Stimulated activated CD8-positive, alpha-beta memory T cell treated with anti-CD3 and anti-CD28 coated beads, Interleukin-12 subunit alpha, Interleukin-12 subunit beta, amount 100 ng/mL, for 4 hours (primary cell): ENCODE results near the gene GNL1.

ENCODE experiments used
- DNase-seq: peaks from one replicate; pipeline ENCODE4 v3.0.0-alpha.2; 2020; ENCODE audit warnings: low read depth

The GNL1 gene

DNA sequence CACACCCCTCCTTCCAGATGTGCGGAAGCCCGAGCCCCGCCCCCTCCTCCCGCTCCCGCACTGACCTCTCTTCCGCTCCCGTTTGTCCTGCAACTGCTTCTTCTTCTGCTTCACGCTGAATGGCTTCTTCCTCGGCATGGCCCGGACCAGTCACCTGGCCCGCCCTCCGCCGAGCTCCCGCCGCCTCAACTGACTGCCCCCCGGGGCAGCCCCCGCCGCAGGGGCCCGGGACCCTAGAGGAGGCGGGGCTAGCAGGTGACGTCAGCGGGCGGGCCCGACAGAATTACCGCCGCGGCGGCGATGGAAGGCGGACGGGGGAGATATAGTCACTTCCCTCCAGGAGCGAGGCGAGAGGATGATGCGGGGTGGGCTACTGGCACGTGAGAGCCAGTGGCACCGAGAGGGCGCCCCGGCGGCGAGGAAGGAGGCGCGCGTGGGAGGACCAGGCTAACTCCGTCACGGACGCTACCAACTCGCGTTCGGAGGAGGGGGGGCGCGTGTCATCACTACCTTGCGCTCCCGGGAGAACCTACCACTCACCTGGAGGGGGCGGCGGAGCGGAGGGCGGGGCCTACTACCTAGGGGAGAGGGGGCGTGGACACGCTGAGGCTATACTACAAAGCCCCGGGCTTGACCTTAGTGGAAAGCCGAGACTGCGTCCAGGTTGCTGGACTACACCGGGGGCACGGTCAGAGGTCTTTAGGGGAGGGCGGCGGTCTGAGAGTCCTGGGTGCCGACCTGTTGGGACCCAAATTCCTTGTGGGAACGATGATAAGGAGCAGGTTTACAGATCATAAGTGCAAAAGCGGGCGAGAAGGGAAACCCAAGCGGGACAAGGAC is at the start of gene GNL1:
Gene GNL1, minus strand, starts transcription at position 424 of the 840 bp plus-strand sequence. Its CDS starts 286 bp downstream, at position 138.
- DNase-seq, result peak; percentile 97

- no peak for DNase-seq
Measured at GRCh38 chr6:30603961-30604360, 47.7 kb upstream of the GNL1 start.

GRCh38 chr6:30601815-30602641 is 45.7 kb upstream of the GNL1 start:
- no peak for DNase-seq

- DNase-seq, result no peak
Measured at GRCh38 chr6:30601436-30601814, 45.1 kb upstream of the GNL1 start.

GRCh38 chr6:30600451-30600961 is 44.2 kb upstream of the GNL1 start:
- DNase-seq, result no peak

DNA sequence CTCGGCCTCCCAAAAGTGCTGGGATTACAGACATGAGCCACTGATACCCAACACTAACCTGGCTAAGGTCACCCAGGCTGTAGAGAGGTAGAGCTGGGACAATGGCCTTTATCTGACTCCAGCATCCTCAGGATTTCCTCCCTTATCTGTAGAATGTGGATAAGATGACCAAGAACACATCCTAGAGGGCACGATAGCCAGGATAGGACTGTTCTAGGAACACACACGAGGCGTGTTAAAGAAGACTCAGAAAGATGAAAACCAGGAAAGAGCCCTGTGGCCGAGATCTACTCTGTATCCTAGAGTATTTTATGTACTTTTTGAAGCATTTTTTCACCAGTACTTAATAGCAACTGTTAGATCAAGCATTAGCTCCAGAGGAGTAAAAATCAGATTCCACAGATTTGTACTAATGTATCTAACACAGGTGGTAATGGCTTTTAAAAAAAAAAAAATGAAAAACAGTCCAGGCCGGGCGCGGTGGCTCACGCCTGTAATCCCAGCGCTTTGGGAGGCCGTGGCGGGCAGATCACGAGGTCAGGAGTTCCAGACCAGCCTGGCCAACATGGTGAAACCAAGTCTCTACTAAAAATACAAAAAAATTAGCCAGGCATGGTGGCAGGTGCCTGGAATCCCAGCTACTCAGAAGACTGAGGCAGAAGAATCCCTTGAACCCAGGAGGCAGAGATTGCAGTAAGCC is 43.5 kb upstream of the GNL1 start:
- no peak for DNase-seq

DNA sequence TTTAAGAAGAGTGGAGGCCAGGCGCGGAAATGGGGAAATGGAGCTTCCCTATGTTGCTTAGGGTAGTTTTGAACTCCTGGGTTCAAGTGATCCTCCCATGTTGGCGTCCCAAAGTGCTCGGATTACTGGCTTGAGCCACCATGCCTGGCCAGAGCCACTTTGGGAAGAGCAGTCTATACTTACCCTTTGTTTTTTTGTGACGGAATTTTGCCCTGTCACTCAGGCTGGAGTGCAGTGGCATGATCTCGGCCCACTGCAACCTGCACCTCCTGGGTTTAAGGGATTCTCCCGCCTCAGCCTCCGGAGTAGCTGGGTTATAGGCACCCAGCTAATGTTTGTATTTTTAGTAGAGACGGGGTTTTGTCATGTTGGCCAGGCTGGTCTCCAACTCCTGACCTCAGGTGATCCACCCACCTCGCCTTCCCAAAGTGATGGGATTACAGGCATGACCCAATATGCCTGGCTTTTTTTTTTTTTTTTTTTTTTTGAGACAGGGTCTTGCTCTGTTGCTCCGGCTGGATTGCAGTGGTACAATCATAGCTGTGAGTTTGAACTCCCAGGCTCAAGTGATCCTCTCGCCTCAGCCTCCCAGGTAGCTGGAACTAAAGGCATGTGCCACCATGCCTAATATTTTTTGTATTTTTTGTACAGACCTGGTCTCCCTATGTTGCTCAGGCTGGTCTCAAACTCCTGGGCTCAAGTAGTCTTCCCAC is 42.8 kb upstream of the GNL1 start:
- no peak for DNase-seq

- peak; percentile 45 for DNase-seq
Measured at GRCh38 chr6:30597315-30598144, 41.2 kb upstream of the GNL1 start.

DNA sequence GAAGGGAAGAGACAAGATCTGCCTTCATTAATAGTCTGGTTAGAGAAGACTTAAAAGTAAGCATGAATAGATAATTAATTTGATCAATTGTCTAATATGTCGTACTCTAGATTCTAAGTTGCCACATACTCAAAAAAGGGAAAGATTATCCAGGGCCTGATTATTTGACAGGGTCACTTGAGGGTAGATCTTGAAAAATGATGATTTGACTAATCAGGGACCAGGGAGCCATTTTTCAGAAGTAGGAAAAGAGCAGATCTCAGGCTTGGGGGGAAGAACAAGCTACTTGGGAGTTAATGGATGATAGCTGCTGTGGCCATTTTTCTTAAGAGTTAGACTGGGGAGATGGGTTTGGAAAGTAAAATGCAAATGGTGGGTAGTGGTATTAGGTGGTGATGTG is 36.0 kb upstream of the GNL1 start:
- no peak for DNase-seq

- DNase-seq, result no peak
Measured at GRCh38 chr6:30591008-30591407, 34.7 kb upstream of the GNL1 start.

- DNase-seq, result no peak
Measured at GRCh38 chr6:30590509-30590908, 34.2 kb upstream of the GNL1 start.

GRCh38 chr6:30589754-30590358 is 33.6 kb upstream of the GNL1 start:
- DNase-seq, result no peak

- DNase-seq, result no peak
Measured at GRCh38 chr6:30583921-30584320, 27.6 kb upstream of the GNL1 start.

GRCh38 chr6:30578051-30578450 is 21.8 kb upstream of the GNL1 start:
- DNase-seq, result no peak

GRCh38 chr6:30573113-30573512 is 16.8 kb upstream of the GNL1 start:
- DNase-seq, result no peak

GRCh38 chr6:30572148-30572547 is 15.9 kb upstream of the GNL1 start:
- no peak for DNase-seq

- DNase-seq, result no peak
Measured at GRCh38 chr6:30571762-30572082, 15.4 kb upstream of the GNL1 start.

GRCh38 chr6:30571075-30571761 is 14.9 kb upstream of the GNL1 start, which contains the start of gene ABCF1:
ABCF1 (plus strand) TSS chr6:30571442; CDS start chr6:30571488, 46 bp downstream.
- DNase-seq, result peak; percentile 99

GRCh38 chr6:30570740-30571074 is 14.4 kb upstream of the GNL1 start:
- no peak for DNase-seq

GRCh38 chr6:30570263-30570662 is 14.0 kb upstream of the GNL1 start:
- no peak for DNase-seq
